ENCODE data around the gene DEGS1.
A peak's percentile ranks its signal among the peaks of the same experiment; 100 is the strongest.

DEGS1 gene

DNA sequence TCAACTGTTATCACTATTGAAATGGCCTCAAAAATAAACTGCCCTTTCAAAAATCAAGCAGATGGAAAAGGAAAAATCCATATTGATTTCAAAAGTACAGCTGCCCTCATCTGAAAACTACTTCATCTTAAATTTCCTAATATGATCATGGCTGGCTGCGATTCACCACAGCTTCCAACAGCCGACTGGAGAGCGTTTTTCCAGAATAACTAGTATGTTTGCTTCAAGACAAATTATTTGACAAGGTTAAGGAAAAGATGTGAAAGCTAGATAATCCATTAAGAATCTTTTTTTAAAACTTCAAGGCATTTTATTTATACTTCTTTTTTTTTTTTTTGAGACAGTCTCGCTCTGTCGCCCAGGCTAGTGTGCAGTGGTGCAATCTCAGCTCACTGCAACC lies 4.1 kb upstream of the DEGS1 start:
- H3K27ac ChIP-seq = peak overlapping the region in 5 of 21 experiments; percentile 0 to 98 (median 54)
- no peak overlapping the region for H3K4me3 ChIP-seq

DNA sequence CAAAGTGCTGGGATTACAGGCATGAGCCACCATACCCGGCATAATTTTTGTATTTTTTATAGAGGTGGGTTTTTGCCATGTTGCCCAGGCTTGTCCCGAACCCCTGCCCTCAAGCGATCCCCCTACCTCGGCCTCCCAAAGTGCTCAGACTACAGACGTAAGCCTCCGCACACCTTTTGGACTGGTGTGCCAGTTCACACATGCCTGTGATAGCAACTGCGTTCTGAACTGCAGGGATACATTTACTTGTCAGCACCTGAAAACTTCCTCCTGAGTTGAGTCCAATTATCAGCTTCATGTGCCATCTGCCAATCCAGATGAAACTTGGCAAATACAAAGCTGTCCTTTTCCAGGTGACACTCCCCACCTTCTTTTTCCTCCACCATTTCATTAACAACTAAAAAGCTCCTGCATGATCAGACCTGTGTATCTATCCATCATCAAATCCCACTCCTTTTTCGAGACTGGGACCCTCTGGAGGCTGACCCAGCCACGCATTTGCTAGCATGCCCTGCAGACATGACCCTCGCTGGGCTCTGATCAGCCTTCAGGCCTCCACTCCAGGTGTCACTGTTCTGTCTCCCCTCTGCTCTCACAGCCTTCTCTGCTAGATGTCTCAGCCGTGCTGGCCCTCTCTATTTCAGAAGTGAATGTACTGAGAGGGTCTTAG lies 2.1 kb upstream of the DEGS1 start:
- H3K27ac ChIP-seq = peak overlapping the region in 17 of 21 experiments; percentile 8 to 98 (median 94)
- no peak overlapping the region for H3K4me3 ChIP-seq

DNA sequence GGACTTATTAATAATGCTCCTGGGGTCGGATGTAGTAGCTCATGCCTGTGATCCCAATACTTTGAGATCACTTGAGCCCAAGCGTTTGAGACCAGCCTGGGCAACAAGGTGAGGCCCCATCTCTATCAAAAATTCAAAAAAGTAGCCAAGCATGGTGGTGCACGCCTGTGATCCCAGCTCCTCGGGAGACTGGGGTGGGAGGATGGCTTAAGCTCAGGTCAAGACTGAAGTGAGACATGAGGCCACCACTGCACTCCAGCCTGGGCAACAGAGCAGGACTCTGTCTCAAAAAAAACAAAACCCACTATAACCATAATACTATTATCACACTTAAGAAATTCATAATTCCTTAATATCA lies 1.6 kb upstream of the DEGS1 start:
- Histone ChIP-seq H3K4me3 (no peak overlapping the region), H3K27ac (peak overlapping the region in 17 of 21 experiments; percentile 8 to 98 (median 94))

DNA sequence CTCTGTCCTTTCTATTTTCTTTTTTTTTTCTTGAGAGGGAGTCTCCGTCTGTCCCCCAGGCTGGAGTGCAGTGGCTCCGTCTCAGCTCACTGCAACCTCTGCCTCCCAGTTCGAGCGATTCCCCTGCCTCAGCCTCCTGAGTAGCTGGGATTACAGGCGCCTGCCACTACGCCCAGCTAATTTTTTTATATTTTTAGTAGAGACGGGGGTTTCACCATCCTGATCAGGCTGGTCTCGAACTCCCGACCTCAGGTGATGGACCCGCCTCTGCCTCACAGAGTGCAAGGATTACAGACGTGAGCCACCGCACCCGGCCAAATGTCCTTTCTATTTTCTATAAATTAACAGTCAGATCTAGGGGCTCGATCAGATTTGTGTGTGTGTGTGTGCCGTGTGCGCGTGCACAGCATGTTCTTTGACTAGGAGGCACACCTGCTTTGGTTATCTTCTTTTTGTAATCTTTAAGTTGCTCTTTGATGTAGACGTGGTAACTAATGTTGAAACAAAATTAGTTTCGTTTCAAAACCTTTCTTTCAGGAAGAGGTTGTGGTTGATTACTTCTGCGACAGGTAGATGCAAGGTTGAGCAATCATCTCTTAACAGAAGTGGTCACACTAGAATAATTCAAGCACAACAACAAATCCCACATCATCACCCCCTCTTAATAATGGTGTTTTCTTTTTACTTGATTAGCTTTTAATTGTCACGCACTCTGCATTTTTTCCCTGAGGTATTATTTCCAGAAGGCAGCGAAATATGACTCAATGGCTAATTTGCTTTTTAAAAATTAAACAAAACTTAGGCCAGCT lies 779 bp upstream of the DEGS1 start:
- peak overlapping the region; percentile 47 to 98 (median 94) for H3K27ac ChIP-seq
- H3K4me3 ChIP-seq = peak overlapping the region; percentile 54 to 97 (median 90)

DNA sequence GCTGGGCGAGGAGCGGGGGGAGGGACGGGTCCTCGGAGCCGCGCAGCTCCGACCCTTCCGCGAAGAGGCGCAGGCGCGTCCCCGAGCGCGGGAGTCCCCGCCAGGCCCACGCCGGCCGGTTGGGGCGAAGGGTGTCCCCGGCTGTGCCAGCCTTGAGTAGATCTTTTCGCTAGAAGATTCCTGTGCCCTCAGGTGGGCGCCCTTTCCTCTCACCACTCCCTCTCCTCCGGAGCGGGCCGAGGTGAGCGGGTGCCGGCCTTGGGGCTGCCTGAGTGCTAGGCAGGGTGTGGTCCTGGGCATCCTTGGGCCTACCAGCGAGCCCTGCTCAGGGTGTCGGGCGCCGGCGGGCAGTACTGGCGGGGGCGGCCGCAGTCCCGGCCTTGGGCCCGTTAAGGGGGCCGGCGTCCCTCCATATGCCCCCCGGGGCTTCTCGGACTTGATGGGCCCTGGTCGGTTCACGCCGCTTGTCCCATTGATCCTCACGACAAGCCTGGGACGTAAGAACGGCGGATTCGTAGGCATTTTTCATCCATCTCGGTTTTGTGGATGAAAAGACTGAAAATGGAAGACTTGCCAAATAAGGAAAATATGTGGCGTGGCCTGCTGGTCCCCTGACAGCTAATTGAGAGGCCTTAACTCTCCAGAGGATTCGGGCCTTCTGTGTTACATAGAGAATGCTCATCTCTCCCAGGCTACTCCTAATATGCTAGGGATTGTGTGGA lies 712 bp downstream of the DEGS1 start:
- H3K4me3 ChIP-seq = peak overlapping the region; percentile 54 to 97 (median 90)
- peak overlapping the region; percentile 86 to 98 (median 94) for H3K27ac ChIP-seq

DNA sequence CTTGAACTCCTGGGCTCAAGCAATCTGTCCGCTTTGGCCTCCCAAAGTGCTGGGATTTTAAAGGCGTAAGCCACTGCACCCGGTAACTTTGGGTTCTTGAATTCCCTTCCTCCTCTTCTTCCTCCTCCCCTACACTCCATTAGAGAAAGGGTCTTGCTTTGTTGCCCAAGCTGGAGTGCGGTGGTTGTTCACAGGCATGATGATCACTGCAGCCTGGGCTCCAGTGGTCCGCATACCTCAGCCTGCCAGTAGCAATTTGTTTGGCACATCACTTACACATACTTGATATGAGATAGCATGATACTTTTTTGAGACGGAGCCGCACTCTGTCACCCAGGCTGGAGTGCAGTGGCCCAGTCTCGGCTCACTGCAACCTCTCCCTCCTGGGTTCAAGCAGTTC lies 2.2 kb downstream of the DEGS1 start:
- Histone ChIP-seq H3K4me3 (peak overlapping the region; percentile 54 to 97 (median 90)), H3K27ac (peak overlapping the region in 15 of 21 experiments; percentile 6 to 98 (median 94))

DNA sequence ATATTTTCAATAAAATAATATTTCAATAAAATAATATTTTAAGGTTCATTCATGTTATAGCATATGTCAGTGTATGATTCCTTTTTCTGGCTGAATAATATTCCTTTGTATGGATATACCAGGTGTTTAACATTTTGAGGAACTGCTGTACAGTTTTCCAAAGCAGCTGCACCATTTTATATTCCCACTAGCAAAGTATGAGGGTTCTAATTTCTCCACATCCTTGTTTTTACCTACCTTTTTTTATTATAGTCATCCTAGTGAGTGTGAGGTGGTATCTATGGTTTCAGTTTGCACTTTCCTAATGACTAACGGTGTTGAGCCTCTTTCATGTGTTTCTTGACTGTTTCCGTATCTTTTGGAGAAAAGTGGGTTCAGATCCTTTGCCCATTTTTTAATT lies 5.2 kb downstream of the DEGS1 start:
- Histone ChIP-seq H3K4me3 (no peak overlapping the region), H3K27ac (no peak overlapping the region)

DNA sequence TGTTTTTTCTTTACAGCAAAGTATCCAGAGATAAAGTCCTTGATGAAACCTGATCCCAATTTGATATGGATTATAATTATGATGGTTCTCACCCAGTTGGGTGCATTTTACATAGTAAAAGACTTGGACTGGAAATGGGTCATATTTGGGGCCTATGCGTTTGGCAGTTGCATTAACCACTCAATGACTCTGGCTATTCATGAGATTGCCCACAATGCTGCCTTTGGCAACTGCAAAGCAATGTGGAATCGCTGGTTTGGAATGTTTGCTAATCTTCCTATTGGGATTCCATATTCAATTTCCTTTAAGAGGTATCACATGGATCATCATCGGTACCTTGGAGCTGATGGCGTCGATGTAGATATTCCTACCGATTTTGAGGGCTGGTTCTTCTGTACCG lies 6.5 kb downstream of the DEGS1 start:
- no peak overlapping the region for H3K4me3 ChIP-seq
- H3K27ac ChIP-seq = no peak overlapping the region

DNA sequence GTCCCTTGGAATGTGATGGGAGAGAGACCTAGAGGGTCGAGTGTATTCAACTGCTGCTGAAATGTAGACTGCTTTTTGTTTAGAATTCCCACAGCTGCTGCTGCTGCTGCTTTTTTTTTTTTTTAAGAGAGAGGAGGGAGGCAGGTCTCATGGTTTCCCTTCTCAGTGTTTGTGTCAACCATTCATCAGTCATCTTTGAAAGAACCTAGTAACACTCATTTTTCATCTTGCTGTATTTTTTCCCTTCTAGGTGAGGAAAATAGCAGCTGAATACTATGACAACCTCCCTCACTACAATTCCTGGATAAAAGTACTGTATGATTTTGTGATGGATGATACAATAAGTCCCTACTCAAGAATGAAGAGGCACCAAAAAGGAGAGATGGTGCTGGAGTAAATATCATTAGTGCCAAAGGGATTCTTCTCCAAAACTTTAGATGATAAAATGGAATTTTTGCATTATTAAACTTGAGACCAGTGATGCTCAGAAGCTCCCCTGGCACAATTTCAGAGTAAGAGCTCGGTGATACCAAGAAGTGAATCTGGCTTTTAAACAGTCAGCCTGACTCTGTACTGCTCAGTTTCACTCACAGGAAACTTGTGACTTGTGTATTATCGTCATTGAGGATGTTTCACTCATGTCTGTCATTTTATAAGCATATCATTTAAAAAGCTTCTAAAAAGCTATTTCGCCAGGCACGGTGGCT lies 9.2 kb downstream of the DEGS1 start:
- peak overlapping the region in 1 of 21 experiments; percentile 5 for H3K27ac ChIP-seq

DNA sequence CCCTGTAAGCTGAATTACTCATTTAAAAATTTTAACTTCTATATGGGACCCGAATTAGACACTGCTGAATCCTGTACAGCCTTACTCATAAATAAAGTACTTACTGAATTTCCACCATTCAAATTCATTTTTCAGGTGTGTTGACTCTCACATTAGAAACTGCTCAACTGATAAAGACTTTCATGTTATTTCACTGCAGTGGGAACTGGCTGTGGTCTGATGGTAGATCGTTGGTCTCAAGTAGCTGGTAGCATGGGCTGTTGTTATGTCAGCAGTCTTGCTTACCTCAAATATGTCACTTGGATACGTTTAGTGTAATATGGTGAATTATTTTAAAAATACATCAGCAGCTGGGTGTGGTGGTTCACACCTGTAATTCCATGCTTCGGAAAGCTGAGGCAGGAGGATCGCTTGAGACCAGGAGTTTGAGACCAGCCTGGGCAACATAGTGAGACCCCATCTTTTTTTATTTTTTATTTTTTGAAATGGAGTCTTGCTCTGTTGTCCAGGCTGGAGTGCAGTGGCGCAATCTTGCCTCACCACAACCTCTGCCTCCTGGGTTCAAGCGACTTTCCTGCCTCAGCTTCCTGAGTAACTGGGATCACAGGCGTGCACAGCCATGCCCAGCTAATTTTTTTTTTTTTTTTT lies 10.4 kb downstream of the DEGS1 start:
- Histone ChIP-seq H3K27ac (no peak overlapping the region), H3K4me3 (no peak overlapping the region)

More for the DNA sequence above, 9.2 kb downstream of the DEGS1 start:
- H3K4me3 ChIP-seq = no peak overlapping the region

DNA sequence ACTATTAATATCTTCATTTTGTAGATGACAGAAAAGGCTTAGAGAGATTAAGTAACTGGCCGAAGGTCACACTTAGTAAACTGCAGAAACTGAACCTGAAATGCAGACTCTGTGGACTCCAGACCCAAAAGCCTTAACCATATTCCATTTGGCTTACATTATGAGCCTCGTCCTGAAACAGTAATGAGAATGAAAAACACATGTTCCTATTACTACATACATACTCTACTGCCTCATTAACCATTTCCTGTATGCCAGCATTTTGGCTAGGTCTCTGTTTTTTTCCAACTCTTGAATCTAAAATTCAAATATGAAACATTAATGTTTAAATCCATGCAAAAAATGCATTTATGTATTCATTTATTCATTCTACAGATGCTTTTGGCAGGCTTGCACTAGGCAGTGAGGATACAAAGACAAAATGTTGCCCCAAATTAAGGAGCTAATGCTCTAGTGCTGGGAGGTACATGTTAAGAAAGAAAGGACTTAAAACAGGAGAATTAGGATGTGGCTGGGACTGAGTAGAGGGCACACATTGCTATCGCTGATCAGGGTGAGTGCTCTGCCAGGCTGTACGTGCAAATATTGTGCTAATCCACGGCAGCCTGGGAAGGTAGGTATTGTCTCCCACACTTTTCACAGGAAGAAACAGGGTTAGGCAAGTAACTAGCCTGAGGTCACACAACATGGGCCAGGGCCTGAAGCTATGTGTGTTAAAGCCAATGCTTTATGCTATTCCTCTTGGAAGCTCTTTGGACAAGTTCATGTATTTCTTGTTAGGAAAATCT lies 14.0 kb downstream of the DEGS1 start:
- Histone ChIP-seq H3K4me3 (no peak overlapping the region), H3K27ac (peak overlapping the region in 13 of 21 experiments; percentile 4 to 81 (median 26))

DNA sequence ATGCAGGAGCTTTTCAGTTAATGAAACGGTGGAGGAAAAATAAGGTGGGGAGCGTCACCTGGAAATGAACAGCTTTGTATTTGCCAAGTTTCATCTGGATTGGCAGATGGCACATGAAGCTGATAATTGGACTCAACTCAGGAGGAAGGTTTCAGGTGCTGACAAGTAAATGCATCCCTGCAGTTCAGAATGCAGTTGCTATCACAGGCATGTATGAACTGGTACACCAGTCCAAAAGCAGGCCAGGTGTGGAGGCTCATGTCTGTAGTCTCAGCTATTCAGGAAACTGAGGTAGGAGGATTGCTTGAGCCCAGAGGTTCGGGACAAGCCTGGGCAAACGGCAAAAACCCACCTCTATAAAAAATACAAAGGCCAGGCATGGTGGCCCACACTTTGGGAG lies 15.5 kb downstream of the DEGS1 start:
- H3K27ac ChIP-seq = peak overlapping the region in 12 of 21 experiments; percentile 40 to 81 (median 60)
- H3K4me3 ChIP-seq = no peak overlapping the region

DNA sequence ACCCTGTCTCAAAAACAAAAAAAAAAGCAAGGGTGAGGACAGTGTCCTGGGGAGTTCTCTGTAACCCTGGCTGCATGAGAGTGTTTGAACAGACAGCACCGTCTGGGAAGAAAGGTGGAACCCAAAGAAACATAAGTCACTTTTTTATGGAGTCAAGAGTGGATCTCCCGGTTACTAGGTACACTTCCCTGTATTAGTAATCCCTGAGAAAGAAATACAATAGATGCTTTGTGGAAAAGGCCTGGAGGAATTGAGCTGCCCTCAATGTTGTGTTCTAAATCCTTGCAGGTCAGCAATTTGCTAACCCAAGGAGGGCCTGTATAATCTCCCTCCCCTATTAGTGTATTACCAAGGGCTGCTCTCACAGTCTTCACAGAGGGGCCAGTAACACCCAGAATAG lies 16.6 kb downstream of the DEGS1 start:
- H3K4me3 ChIP-seq = no peak overlapping the region
- peak overlapping the region in 16 of 21 experiments; percentile 11 to 81 (median 55) for H3K27ac ChIP-seq

DNA sequence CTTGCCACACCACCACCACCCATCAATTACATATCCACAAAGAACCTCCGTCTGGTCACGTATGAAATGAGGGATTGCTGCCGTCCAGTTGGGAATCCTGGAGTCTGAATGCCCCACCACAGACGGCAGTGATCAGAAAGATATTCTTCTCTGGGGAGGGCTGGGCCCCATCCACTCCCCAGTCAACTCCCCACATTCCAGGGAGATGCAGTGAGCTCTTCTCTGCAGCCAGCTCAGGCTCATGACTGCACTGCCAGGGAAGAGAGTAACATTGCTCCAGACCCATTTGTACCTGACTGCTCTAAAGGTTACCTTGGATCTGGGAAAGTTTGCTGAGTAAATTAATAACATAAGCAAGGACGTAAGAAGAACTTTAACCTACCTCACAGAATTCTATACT lies 18.3 kb downstream of the DEGS1 start:
- peak overlapping the region in 15 of 21 experiments; percentile 2 to 81 (median 47) for H3K27ac ChIP-seq
- no peak overlapping the region for H3K4me3 ChIP-seq

DNA sequence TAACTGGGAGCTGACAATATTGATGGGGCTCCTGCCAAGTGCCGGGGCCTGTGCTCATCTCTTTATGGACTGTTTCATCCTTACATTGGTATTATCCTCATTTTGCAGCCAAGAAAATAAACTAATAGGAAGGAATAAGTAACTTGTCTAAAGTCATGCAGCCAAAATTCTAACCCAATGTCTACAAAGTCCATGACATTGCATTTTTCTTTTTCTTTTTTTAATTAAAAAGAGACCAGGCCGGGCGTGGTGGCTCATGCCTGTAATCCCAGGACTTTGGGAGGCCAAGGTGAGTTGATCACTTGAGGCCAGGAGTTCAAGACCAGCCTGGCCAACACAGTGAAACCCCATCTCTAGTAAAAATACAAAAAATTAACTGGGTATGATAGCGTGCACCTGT lies 18.8 kb downstream of the DEGS1 start:
- peak overlapping the region in 13 of 21 experiments; percentile 7 to 81 (median 54) for H3K27ac ChIP-seq
- no peak overlapping the region for H3K4me3 ChIP-seq

DNA sequence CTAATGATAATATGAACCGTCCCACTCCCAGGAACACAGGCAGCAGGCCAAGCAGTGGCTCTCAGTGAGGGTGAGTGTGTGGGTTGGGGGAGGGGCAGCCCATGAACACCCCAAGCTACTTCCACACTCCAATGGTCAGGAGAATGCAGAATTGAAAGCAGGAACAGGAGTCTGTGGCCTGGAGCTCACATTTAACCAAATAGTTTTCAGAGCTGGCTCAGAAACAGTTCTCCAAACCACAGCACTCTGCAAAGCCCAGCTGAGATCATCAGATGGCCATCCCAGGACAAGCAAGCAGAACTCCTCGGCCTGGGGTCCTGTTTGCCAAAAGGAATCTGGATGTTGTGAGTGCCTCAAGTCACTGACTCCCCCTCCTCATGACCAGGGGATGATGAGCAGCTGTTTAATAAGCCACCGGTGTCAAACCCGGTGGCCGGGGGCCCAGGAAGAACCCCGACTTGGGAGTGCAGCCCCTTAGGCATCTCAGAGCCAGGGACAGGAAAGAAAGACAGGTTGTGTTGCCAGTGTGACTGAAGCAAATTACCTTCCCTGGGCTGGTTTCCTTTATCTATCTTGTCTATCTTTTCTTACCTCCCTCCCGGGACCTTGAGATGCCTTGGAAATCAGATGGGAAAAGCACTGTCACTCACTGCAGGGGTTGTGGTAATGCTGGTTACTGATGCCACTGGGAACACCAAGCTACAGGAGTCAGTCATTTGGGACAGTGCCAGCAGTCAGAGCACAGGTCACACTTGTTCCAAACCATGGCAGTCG lies 20.4 kb downstream of the DEGS1 start:
- Histone ChIP-seq H3K4me3 (no peak overlapping the region), H3K27ac (peak overlapping the region in 20 of 21 experiments; percentile 9 to 87 (median 70))

DNA sequence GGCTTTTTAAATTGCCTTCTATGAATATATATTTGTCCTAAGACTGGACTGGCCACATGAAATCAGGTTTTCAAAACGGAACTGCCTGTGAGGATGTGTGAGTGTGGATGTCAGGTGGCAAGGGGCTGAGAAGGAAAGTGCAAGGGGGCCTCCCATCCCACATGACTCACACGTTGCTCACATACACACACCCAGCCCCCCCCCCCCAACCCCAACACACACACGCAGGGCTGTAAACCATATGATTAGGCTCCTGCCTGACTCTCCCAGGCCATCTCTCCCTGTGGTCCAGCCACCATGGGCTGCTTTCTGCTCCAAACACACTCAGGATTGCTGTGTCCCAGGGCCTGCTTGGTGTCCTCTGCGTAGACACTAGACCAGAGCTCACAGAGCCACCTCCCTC lies 22.4 kb downstream of the DEGS1 start:
- Histone ChIP-seq H3K27ac (peak overlapping the region; percentile 29 to 84 (median 71)), H3K4me3 (no peak overlapping the region)
